WI38 (cell line): ENCODE data around the gene TUBB1.

Source experiments
- H3K4me3 ChIP-seq: 2 replicates; pipeline ENCODE4 v1.5.1; 2011; ENCODE audit warnings: low read depth, mild to moderate bottlenecking, control low read depth, low read length
- TF ChIP-seq, protein P1 (sequence below): IDR thresholded peaks from 2 replicates; pipeline ENCODE4 v1.5.1; 2012; ENCODE audit warnings: low read depth, mild to moderate bottlenecking, control low read depth, low read length

Gene TUBB1

DNA sequence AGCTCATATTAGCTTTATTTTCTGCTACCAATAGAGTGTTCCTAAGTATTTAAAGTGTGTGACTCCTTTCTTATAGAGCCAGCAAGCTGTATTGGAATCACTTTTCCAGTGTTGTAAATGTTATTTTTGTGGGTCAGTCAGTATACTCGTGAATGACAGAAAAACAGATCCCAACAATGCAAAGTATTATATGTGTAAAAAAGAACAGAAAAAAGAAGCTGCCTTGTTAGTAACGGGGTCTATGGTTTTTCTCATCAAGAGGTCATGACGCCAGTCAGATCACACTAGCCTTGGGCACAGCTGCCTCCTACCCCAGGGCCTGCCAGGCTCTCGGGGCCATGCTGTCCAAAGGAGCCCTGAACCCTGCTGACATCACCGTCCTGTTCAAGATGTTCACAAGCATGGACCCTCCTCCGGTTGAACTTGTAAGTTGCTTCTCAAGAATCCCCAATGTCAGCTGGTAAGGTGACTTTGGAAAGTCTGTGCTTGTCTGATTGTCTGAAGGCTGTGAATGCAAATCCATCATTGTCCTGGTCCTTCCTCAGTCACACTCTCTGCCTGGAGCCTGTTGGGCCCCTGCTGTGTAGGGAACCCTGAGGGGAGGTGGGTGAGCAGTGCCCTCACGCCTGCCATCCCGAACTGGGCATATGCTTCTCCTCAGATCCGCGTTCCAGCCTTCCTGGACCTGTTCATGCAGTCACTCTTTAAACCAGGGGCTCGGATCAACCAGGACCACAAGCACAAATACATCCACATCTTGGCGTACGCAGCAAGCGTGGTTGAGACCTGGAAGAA lies 28.4 kb upstream of the TUBB1 start:
- TF ChIP-seq, protein P1, sequence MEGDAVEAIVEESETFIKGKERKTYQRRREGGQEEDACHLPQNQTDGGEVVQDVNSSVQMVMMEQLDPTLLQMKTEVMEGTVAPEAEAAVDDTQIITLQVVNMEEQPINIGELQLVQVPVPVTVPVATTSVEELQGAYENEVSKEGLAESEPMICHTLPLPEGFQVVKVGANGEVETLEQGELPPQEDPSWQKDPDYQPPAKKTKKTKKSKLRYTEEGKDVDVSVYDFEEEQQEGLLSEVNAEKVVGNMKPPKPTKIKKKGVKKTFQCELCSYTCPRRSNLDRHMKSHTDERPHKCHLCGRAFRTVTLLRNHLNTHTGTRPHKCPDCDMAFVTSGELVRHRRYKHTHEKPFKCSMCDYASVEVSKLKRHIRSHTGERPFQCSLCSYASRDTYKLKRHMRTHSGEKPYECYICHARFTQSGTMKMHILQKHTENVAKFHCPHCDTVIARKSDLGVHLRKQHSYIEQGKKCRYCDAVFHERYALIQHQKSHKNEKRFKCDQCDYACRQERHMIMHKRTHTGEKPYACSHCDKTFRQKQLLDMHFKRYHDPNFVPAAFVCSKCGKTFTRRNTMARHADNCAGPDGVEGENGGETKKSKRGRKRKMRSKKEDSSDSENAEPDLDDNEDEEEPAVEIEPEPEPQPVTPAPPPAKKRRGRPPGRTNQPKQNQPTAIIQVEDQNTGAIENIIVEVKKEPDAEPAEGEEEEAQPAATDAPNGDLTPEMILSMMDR, result no peak
- H3K4me3 ChIP-seq, result no peak overlapping the region

DNA sequence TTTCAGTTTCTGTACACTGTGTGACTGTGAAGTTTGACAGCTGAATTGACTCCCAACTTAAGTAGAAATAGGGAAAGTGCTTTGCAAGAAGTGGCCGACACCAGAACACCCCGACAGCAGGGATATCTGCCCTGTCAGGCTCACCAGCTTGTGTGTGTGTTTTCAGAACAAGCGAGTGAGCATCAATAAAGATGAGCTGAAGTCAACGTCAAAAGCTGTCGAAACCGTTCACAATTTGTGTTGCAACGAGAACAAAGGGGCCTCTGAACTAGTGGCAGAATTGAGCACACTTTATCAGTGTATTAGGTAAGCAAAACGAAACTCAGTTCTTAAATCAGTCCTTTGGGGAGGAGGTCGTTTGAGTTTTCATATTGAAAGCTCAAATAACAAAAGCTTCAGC lies 27.5 kb upstream of the TUBB1 start:
- no peak overlapping the region for H3K4me3 ChIP-seq
- TF ChIP-seq, protein P1, result no peak

DNA sequence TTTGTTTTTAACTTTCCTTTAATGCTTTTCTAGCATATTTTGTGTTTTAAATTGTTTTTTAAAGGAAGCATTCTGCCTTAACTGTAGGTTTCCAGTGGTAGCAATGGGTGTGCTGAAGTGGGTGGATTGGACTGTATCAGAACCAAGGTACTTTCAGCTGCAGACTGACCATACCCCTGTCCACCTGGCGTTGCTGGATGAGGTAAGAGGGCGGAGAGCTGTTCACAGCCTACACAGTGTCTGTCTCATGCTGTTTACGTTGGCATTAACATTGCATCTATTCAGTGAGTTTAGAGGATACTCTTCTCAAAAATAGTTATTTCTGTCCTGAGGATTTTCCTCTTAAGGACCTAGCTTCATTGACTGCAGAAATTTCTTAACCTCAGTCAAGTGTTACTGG lies 26.3 kb upstream of the TUBB1 start:
- TF ChIP-seq, protein P1, result no peak

DNA sequence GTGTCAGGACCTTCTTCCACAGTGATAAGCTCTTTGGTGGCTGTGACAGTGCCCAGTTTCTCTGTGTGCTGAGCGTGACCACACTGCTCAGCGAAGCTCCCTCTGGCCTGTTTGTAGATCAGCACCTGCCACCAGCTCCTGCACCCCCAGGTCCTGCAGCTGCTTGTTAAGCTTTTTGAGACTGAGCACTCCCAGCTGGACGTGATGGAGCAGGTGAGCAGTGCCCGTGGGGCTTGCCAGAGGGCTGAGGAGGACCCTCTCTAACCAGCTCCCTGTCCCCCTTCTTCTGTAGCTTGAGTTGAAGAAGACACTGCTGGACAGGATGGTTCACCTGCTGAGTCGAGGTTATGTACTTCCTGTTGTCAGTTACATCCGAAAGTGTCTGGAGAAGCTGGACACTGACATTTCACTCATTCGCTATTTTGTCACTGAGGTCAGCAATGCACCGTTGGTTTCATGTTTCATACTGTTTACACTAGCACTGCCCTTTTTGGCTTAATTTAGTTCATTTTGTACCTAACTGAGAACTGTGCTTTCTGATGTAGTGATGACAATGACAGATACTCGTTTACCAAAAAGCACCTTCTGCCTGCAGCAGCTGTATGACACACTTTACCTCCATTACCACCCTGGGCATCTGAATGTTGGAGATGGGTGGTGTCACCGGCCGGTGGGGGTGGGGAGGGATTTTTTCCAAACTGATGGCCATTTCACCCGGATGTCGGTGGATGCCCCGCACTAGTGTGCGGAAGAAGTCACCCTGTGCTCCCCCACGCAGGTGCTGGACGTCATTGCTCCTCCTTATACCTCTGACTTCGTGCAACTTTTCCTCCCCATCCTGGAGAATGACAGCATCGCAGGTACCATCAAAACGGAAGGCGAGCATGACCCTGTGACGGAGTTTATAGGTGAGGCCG lies 25.6 kb upstream of the TUBB1 start:
- TF ChIP-seq, protein P1, result no peak
- no peak overlapping the region for H3K4me3 ChIP-seq

More for the DNA sequence above, 26.3 kb upstream of the TUBB1 start:
- H3K4me3 ChIP-seq, result no peak overlapping the region

DNA sequence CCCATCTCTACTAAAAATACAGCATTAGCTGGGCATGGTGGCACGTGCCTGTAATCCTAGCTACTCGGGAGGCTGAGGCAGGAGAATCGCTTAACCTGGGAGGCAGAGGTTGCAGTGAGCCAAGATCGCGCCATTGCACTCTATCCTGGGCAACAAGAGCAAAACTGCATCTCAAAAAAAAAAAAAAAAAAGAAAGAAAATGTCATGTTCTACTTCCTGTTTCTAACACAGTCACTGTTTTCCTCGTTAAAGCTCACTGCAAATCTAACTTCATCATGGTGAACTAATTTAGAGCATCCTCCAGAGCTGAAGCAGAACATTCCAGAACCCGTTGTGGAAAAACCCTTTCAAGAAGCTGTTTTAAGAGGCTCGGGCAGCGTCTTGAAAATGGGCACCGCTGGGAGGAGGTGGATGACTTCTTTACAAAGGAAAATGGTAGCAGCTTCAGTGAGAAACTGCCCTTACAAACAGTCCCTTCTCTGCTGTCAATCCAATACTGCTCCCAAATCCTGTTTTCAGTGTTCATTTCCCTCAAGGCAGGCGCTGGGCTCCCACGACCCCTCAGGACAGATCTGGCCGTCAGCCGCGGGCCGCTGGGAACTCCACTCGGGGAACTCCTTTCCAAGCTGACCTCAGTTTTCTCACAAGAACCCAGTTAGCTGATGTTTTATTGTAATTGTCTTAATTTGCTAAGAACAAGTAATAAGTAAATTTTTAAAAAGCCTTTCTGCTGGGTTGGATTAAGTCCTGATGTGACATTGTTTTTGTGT lies 24.7 kb upstream of the TUBB1 start:
- TF ChIP-seq, protein P1, result no peak
- no peak overlapping the region for H3K4me3 ChIP-seq

DNA sequence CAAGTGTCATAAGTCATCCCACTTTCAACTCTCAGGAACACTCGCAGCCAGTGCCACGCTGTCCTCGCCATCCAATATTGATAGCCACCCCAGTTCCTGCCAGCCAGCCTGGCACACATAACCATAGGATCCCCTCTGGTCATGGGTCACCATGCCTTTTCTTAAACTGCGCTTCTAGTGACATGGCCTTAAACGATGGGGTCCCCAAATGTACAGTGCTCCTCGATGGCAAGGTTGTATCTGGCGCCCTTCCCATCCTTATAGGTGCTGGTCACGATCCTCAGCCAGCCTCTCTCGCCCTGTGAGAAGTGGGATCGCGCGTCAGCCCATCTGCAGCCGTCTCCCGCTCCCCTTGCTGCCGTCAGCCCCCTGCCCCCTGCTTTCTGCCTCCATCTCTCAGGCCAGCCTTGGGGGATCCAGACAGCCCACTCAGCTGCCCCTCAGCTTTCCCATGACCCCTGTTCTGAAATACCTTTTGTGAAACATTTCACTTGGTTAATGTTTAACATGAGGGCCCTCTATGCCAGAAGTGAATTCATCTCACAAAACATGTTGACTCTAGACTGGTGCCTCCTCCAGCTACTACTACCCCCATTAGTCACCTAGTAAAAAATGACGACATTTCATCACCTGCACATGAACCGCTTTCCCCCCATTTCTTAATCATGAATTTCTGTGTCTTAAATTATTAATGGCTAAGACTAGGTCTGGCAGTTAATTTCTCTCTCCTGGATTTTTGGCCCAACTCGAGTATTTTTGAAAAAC lies 23.6 kb upstream of the TUBB1 start:
- no peak overlapping the region for H3K4me3 ChIP-seq
- TF ChIP-seq, protein P1, result no peak
